ENCODE measurements around the gene ACTL10. TPM values are rescaled to one million over a fixed set of nuclear protein-coding genes. Genes with fewer than 3 reads are reported as not detected.

ACTL10 gene
- total and polyA plus RNA-seq, 2 donors (not counting 1 experiment from before 2014, with no cell fraction given) = 1.2 to 6.3 TPM

DNA sequence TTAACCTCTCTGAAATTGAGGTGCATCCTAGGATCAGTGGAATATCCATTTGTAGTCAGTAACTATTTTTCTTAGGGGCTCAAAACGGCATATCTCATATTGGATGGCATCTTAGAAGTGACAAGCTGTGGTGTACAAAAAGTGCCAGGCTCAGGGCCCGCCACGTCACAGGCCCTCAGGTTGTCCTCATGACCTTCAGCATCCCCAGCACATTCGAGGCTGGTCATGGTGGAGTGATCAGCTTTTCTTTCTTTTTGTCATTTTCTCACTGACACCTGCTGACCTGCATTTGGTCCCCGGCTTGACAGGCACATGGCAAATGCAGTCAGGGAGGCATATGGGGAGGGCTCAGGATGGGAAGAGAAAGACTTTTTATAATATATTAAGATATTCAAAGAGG, 26.5 kb downstream of the ACTL10 start:
- Histone ChIP-seq H4K20me1 (ENCODE audit: control insufficient read depth, insufficient read depth, low read length, poor library complexity, severe bottlenecking) (no peaks in the 10 kb centered on the region), H3K27me3 (replicated peaks in 1 of 4; ENCODE audit: control extremely low read depth in 1 of 4, control insufficient read depth in 3 of 4, insufficient read depth in 4 of 4, low read length in 3 of 4) (no peaks in the 10 kb centered on the region), H3K27ac (ENCODE audit: low read length in 2 of 2) (no peak overlapping the region), H3K36me3 (replicated peaks in 1 of 2; ENCODE audit: control extremely low read depth in 1 of 2, control insufficient read depth in 1 of 2, extremely low read depth in 1 of 2, insufficient read depth in 2 of 2, low read length in 1 of 2) (no peaks in the 10 kb centered on the region), H3K4me1 (ENCODE audit: control insufficient read depth in 2 of 2, insufficient read depth in 2 of 2, low read length in 2 of 2) (no peaks in the 10 kb centered on the region), H3K9ac (ENCODE audit: low read length) (no peak overlapping the region), H3K4me2 (replicated peaks; ENCODE audit: low read depth, low read length, poor library complexity, severe bottlenecking) (no peak overlapping the region), H3K79me2 (ENCODE audit: control insufficient read depth, insufficient read depth, low read length) (no peaks in the 10 kb centered on the region), H3K4me3 (ENCODE audit: control extremely low read depth in 1 of 5, extremely low read depth in 1 of 5, insufficient read depth in 1 of 5, low read depth in 2 of 5, low read length in 4 of 5) (no peak overlapping the region), H3K9me3 (ENCODE audit: control extremely low read depth in 1 of 3, control insufficient read depth in 2 of 3, insufficient read depth in 1 of 3, low read length in 2 of 3) (peaks cover 0 to 3% (median 0%) of the 10 kb centered on the region in 3 donors), H2AFZ (ENCODE audit: insufficient read depth, low read depth, low read length, poor library complexity, severe bottlenecking) (no peak overlapping the region)
- POLR2A ChIA-PET = interaction anchor here (0.6 kb wide), 1 partner anchor 108 kb away, joined by 3 read pairs; no protein-coding TSS in a partner anchor
- intact Hi-C loops (cut with micrococcal nuclease) = no loop called here
- 100% methylated on average over 3 of the region's 5 CpGs for WGBS (ENCODE audit: insufficient coverage)
- no peak for TF ChIP-seq EZH2 (IDR thresholded peaks at IDR 0.05; ENCODE audit: borderline replicate concordance, insufficient read depth, low read depth, low read length, poor library complexity, severe bottlenecking)
- no peak for TF ChIP-seq CTCF (IDR thresholded peaks at IDR 0.05)
- Mint-ChIP-seq H3K4me1 (no peaks in the 10 kb centered on the region), H3K27me3 (no peaks in the 10 kb centered on the region), H3K4me3 (no peak overlapping the region), H3K27ac (no peak overlapping the region), H3K9me3 (ENCODE audit: insufficient read depth) (no peaks in the 10 kb centered on the region)
- no peak for ATAC-seq (ENCODE audit: low read depth)
- CTCF ChIA-PET = no interaction called here
- no peak for DNase-seq

GRCh38 chr20:33693741-33694638, 27.2 kb downstream of the ACTL10 start:
- Histone ChIP-seq H3K4me1 (ENCODE audit: control insufficient read depth in 2 of 2, insufficient read depth in 2 of 2, low read length in 2 of 2) (no peaks in the 10 kb centered on the region), H3K27me3 (replicated peaks in 1 of 4; ENCODE audit: control extremely low read depth in 1 of 4, control insufficient read depth in 3 of 4, insufficient read depth in 4 of 4, low read length in 3 of 4) (no peaks in the 10 kb centered on the region), H3K4me2 (replicated peaks; ENCODE audit: low read depth, low read length, poor library complexity, severe bottlenecking) (no peak overlapping the region), H4K20me1 (ENCODE audit: control insufficient read depth, insufficient read depth, low read length, poor library complexity, severe bottlenecking) (no peaks in the 10 kb centered on the region), H3K4me3 (ENCODE audit: control extremely low read depth in 1 of 5, extremely low read depth in 1 of 5, insufficient read depth in 1 of 5, low read depth in 2 of 5, low read length in 4 of 5) (no peak overlapping the region), H3K9ac (ENCODE audit: low read length) (no peak overlapping the region), H3K36me3 (replicated peaks in 1 of 2; ENCODE audit: control extremely low read depth in 1 of 2, control insufficient read depth in 1 of 2, extremely low read depth in 1 of 2, insufficient read depth in 2 of 2, low read length in 1 of 2) (no peaks in the 10 kb centered on the region), H3K9me3 (ENCODE audit: control extremely low read depth in 1 of 3, control insufficient read depth in 2 of 3, insufficient read depth in 1 of 3, low read length in 2 of 3) (peaks cover 0 to 10% (median 0%) of the 10 kb centered on the region in 3 donors), H3K27ac (ENCODE audit: low read length in 2 of 2) (no peak overlapping the region), H2AFZ (ENCODE audit: insufficient read depth, low read depth, low read length, poor library complexity, severe bottlenecking) (no peak overlapping the region), H3K79me2 (ENCODE audit: control insufficient read depth, insufficient read depth, low read length) (no peaks in the 10 kb centered on the region)
- Mint-ChIP-seq H3K9me3 (ENCODE audit: insufficient read depth) (no peaks in the 10 kb centered on the region), H3K4me1 (no peaks in the 10 kb centered on the region), H3K4me3 (no peak overlapping the region), H3K27ac (no peak overlapping the region), H3K27me3 (no peaks in the 10 kb centered on the region)
- 91% methylated on average over 11 of the region's 17 CpGs for WGBS (ENCODE audit: insufficient coverage)
- TF ChIP-seq EZH2 (IDR thresholded peaks at IDR 0.05; ENCODE audit: borderline replicate concordance, insufficient read depth, low read depth, low read length, poor library complexity, severe bottlenecking) = no peak
- TF ChIP-seq CTCF (IDR thresholded peaks at IDR 0.05) = no peak
- DNase-seq = no peak
- no peak for ATAC-seq (ENCODE audit: low read depth)
- ChIA-PET POLR2A (interaction anchor here (0.6 kb wide), 1 partner anchor 107 kb away, joined by 3 read pairs; no protein-coding TSS in a partner anchor), CTCF (no interaction called here)
- intact Hi-C loops (cut with micrococcal nuclease) = no loop called here
